ENCODE data around the gene ADGRG6.

Gene ADGRG6

GRCh38 chr6:142489722-142490610 lies 188.2 kb downstream of the ADGRG6 start:
- DNase-seq (ENCODE audit: low read depth): no peak
